ENCODE measurements around the gene IKBKE.
"Not testable (repeated sequence)": the region's sequence is repeated elsewhere in the genome, so short reads cannot be mapped to it uniquely, and the experiment has no call there.

The IKBKE gene

DNA sequence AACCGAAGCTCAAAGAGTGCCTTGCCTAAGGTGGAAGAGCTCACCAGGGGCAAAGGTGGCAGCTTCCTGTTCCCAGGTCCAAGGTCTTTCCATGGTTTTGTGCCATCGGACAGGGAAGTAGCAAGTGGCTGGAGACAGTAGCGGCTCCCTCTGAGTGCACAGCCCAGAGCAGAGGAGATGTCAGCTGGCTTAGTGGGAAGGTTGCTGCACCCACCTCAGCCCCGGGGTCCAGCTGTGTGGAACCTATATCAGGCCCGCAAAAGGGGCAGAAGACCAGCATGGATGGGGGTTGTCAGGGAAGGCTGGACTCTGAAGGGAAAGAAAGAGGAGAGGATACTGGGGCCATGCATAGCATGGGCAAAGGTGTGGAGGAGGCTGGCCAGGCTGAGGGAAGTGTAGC, 6.8 kb downstream of the IKBKE start:
- DNase-seq: no peak

DNA sequence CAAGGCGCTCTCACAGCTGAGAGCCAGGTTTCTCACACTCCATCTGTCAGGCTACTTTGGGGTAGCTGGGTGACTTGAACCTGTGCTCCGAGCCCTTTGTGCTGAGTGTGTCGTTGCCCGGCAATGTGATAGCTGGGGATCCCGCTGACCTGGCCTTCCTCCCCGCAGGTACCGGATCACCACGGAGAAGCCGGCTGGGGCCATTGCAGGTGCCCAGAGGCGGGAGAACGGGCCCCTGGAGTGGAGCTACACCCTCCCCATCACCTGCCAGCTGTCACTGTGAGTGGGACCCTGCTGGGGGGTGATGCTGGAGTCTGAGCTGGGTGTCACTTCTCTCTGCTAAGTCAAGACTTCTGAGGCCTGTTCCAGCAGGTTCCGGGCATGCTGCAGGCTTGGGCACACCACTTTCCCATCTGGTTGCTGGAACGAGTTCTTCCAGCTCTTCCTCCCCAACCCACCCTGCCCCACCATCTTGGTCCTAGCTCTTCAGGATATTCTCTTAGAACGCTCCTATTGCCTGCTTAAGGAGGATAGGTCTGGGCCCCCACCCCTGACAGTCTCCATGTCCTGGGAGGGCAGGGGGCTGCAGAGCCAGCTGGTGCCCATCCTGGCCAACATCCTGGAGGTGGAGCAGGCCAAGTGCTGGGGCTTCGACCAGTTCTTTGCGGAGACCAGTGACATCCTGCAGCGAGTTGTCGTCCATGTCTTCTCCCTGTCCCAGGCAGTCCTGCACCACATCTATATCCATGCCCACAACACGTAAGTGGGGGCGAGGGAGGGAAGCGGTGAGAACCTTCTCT, 7.5 kb downstream of the IKBKE start:
- DNase-seq: no peak

DNA sequence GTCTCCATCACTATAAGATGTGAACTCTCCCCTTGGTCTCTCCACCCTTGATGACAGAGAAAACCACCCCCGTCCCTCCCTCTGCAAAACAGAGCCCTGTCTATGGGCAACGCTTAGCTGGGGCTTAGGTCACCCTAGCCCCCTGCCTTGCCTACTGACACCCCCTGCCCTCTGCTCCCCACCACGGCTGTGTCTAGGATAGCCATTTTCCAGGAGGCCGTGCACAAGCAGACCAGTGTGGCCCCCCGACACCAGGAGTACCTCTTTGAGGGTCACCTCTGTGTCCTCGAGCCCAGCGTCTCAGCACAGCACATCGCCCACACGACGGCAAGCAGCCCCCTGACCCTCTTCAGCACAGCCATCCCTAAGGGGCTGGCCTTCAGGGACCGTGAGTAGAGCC, 8.5 kb downstream of the IKBKE start:
- no peak for DNase-seq

DNA sequence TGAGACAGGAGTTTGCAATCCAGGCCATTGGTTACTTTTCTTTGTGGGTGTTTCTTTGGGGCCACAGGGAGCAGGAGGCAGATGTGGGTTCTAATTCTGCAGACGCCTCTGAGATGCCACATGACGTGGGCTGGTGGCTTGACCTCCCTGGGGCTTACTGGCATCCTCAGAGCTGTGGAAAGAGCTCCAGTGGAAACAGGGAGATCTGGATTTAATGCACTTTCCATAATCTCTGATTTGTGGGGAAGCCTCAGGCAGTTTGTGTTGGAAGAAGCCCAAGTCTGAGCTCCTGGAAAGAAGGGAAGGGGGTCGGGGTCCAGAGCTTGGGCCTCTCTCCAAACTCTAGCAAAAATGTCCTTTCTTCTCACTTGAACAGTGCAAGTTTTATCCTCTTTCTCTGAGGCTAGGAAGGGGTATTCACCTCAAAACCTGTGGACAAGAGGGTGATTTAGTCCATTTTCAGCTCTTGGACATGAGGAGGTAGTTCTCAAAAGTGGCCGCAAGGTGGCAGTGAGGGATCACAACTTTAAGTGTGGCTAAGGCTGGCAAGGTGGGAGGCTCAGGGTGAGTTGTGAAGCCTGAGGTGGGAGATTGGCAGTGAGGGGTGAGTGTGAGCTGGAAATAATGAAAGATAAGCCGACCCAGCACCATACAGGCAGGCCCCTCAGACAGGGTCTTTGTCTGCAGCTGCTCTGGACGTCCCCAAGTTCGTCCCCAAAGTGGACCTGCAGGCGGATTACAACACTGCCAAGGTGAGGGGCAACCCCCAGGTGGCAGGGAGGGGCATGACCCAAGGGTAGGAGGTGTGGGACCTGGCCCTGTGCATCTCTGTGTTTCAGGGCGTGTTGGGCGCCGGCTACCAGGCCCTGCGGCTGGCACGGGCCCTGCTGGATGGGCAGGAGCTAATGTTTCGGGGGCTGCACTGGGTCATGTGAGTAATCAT, 9.2 kb downstream of the IKBKE start:
- peak; percentile 57 for DNase-seq

- DNase-seq: no peak
Measured at GRCh38 chr1:206480211-206480610, 9.9 kb downstream of the IKBKE start.

GRCh38 chr1:206482611-206483010, 12.3 kb downstream of the IKBKE start:
- no peak for DNase-seq

GRCh38 chr1:206483864-206484263, 13.6 kb downstream of the IKBKE start:
- DNase-seq: not testable (repeated sequence)

DNA sequence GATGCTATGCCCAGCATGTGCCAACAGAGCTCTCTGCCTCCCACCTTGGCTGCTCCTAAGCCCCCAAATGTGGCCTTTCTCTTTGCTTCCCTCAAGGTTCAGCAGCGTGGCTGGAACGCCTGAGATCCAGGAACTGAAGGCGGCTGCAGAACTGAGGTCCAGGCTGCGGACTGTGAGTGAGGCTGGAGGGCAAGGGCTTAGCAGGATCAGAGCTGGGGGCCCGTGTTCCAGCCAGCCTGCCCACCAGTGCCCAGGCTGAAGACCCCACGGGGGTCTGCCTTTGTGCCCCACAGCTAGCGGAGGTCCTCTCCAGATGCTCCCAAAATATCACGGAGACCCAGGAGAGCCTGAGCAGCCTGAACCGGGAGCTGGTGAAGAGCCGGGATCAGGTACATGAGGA, 14.6 kb downstream of the IKBKE start:
- DNase-seq: no peak

DNA sequence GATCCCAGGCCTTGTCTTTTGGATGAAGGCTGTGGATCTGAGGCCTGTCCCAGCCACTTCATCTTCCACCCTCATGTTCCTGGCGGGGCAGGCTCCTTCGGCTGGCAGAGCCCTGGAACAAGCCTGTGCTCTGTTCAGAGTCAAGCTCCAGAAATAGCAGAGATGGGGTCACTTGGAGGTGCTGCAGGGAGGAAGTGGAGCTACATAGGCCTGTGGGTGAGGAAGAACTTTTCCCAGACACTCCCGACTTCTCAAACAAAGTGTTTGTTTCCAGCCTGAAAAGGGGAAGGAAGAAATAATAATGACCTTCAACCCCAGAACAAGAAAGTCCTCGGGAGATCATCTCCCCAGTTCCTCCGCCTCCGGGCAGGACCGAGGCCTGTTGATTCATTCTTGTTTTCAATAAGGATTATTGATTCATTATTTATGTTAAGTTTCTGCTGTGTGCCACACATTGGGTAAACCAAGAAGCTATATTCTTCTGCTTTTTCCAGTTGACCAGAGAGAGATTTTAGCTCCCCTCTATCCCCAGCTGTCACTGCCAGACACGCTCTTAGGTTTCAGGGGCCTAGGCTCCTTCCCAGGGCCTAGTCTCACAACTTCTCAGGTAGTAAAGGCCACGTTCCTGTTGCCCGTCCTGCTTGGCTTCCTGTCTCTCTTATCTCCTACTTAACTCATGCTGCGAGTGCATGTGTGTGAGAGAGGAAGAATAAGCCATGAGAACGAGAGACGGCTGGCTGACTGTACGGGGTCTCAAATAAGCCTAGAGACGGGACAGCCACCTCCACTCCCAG, 16.9 kb downstream of the IKBKE start:
- DNase-seq: no peak

DNA sequence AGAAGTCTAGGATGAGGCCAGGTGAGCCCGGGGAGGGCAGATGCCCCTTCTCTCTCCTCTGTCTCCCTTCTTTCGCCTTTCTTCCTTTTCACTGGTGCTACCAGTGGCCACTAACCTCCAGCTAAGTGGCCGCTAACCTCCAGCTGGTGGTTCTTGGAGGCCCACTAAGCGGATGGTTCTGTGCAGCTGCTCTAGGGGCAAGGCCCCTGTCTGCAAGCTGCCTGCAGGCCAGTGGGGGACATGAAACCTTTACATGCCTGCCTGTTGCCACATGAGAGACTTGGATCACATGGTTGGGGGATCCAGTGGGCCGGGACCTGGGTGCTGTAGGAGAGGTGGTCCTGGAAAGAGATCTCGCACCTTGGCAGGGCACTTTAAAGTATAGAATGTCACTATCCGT, 17.7 kb downstream of the IKBKE start:
- no peak for DNase-seq

DNA sequence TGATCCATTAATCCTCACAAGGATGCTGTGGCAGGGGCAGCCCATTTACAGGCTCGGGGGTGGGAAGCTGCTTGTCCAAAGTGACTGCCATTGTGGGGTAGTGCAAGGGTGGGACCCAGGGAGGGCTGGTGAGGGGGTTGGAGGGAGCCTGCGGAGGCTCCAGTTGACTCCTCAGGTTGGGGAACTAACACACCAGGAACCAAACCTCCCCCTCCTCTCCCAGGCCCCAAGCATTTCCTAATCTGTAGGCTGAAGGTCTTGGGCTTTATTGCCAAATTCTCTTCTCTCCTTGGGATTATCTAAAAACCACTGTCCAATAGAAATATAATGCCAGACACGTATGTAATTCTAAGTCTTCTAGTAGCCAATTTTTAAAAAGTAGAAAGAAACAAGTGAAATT, 18.2 kb downstream of the IKBKE start:
- DNase-seq: no peak

GRCh38 chr1:206489980-206490770, 19.9 kb downstream of the IKBKE start:
- DNase-seq: peak; percentile 37

DNA sequence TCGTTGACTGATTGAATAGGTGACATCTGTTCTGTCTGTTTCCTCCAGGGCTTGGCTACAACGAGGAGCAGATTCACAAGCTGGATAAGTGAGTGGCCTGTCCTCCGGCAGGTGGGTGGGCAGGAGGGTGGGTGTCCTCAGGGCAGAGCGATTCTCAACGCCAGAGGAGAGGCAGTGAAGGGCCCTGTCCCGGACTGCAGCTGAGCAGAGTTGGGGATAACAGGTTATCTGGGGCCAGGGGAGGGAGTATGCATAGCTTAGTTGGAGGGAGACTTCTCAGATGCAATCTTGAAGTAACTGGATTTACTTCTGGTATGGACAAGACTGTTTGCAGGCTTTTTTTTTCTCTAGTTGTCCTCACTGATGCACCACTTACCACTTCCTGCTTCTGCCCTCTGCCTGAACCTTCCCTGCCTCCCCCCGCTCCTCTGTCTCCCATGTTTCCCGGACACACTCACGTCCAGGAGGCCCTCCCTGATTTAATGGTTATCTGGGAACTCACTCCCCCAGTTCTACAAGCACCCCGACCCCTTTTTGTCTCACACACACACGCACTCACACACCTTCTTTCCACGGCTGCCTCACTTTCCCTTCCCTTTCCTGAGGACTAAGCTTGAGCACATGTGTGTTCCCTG, 20.6 kb downstream of the IKBKE start:
- no peak for DNase-seq

DNA sequence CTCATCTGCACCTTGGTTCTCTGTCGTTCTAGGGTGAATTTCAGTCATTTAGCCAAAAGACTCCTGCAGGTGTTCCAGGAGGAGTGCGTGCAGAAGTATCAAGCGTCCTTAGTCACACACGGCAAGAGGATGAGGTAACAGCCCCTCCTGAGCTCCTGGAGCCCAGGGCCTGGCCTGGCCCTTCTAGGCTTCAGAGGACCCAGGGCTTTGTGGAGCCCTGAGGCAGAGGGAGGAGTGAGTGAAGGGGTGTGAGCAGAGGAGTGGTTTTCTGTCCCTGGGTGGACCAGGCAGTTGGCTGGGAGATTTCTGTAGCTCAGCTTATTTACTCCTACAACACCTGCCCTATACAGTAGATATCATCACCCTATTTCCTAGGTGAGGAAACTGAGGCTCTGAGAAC, 21.3 kb downstream of the IKBKE start:
- no peak for DNase-seq

- no peak for DNase-seq
Measured at GRCh38 chr1:206492589-206492988, 22.3 kb downstream of the IKBKE start.

- no peak for DNase-seq
Measured at GRCh38 chr1:206493279-206493678, 23.0 kb downstream of the IKBKE start.

GRCh38 chr1:206495011-206495461, 24.8 kb downstream of the IKBKE start:
- no peak for DNase-seq

GRCh38 chr1:206495493-206496046, 25.3 kb downstream of the IKBKE start:
- DNase-seq: no peak

GRCh38 chr1:206496131-206496793, 26.0 kb downstream of the IKBKE start:
- no peak for DNase-seq

DNA sequence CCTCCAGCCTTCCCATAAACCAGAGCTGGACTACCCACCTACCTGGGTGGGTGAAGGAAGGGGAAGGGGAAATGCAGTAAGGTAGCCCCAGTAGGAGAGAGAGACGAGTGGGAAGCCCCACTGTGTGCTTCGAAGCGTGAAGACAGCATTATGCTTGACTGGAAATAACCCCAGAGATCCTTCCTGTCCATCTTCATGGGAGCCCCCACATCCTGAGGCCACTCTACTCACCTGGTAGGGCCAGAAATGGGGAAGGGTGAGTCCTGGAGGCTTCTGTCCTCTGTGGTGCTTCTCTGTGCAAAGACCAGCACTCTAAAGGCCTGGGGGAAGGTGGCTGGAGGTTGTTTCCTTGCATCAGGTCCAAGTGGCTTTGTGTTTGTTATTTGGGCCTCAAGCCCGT, 27.1 kb downstream of the IKBKE start:
- no peak for DNase-seq

- no peak for DNase-seq
Measured at GRCh38 chr1:206497774-206498173, 27.5 kb downstream of the IKBKE start.

All from effector CD8-positive, alpha-beta T cell (primary cell).